T-helper 17 cell (primary cell): ENCODE measurements around the gene IRF2BP1. TPM values are rescaled to one million over a fixed set of nuclear protein-coding genes. Genes with fewer than 3 reads are reported as not detected.
"Not testable (repeated sequence)": the region's sequence is repeated elsewhere in the genome, so short reads cannot be mapped to it uniquely, and the experiment has no call there.

Experiments
- ATAC-seq: fragments of 150-1000 bp; cut with Tn5 transposase; 2 replicates; pipeline ENCODE4 v1.10.0; 2021; ENCODE audit warnings: mild to moderate bottlenecking, moderate library complexity
- DNase-seq, 3 donors: peaks; one replicate each; pipeline versions ENCODE4 v3.0.0 to v3.0.0-alpha.2; 2020 to 2021
- H3K9me3 ChIP-seq: one replicate; pipeline ENCODE4 v1.7.0; 2013; ENCODE audit warnings: low read length, mild to moderate bottlenecking; ENCODE audit not compliant: control insufficient read depth, poor library complexity, severe bottlenecking
- H3K27ac Mint-ChIP-seq: one replicate; pipeline ENCODE4 v1.8.0; 2022; ENCODE audit warnings: mild to moderate bottlenecking, moderate library complexity, mixed read lengths
- H3K27me3 Mint-ChIP-seq: one replicate; pipeline ENCODE4 v1.8.0; 2022; ENCODE audit warnings: mixed read lengths
- H3K36me3 Mint-ChIP-seq: one replicate; pipeline ENCODE4 v1.8.0; 2022; ENCODE audit warnings: low read depth, mixed read lengths
- H3K4me1 Mint-ChIP-seq: one replicate; pipeline ENCODE4 v1.8.0; 2022; ENCODE audit warnings: mild to moderate bottlenecking, mixed read lengths
- H3K4me3 Mint-ChIP-seq: one replicate; pipeline ENCODE4 v1.8.0; 2022; ENCODE audit warnings: mild to moderate bottlenecking, moderate library complexity, mixed read lengths
- total RNA-seq, 4 donors: library from RNA in 2 of 4; stranded (reverse) in 2 of 4; gene quantifications; one replicate each; pipeline ENCODE4 v1.2.3 and lab custom pipeline; 2022 to 2026

Gene IRF2BP1
- total RNA-seq, 2 donors from 2014 or later, result 16.0 to 18.7 TPM

- H3K9me3 ChIP-seq, result no peaks in the 10 kb centered on the region
- peaks cover 15% of the 10 kb centered on the region for H3K4me1 Mint-ChIP-seq
- H3K4me3 Mint-ChIP-seq, result peak overlapping the region; percentile 21
- DNase-seq, result no peak
- no peaks in the 10 kb centered on the region for H3K27me3 Mint-ChIP-seq
- peaks cover 2% of the 10 kb centered on the region for H3K36me3 Mint-ChIP-seq
- ATAC-seq, result no peak
- H3K27ac Mint-ChIP-seq, result no peak overlapping the region
These were observed 13.3 kb upstream of the IRF2BP1 start for GRCh38 chr19:45899253-45899652.

- Mint-ChIP-seq H3K36me3 (peaks cover 2% of the 10 kb centered on the region), H3K27me3 (no peaks in the 10 kb centered on the region)
- H3K9me3 ChIP-seq, result no peaks in the 10 kb centered on the region
These were observed 11.4 kb upstream of the IRF2BP1 start for GRCh38 chr19:45897261-45897812.

GRCh38 chr19:45895983-45896599, 10.2 kb upstream of the IRF2BP1 start:
- H3K4me1 Mint-ChIP-seq, DNase-seq, H3K27ac Mint-ChIP-seq, H3K9me3 ChIP-seq, H3K36me3 Mint-ChIP-seq, H3K4me3 Mint-ChIP-seq, ATAC-seq, H3K27me3 Mint-ChIP-seq: not testable (repeated sequence)

More at GRCh38 chr19:45897261-45897812, 11.4 kb upstream of the IRF2BP1 start:
- ATAC-seq (no peak), DNase-seq (no peak)
- no peak overlapping the region for H3K4me3 Mint-ChIP-seq
- no peak overlapping the region for H3K27ac Mint-ChIP-seq
- H3K4me1 Mint-ChIP-seq, result peaks cover 13% of the 10 kb centered on the region

GRCh38 chr19:45895519-45895972, 9.6 kb upstream of the IRF2BP1 start:
- no peak for ATAC-seq
- H3K27me3 Mint-ChIP-seq, result no peaks in the 10 kb centered on the region
- peaks cover 2% of the 10 kb centered on the region for H3K36me3 Mint-ChIP-seq
- H3K9me3 ChIP-seq, result no peaks in the 10 kb centered on the region
- DNase-seq, result no peak
- H3K27ac Mint-ChIP-seq, result no peak overlapping the region
- H3K4me1 Mint-ChIP-seq, result peaks cover 7% of the 10 kb centered on the region
- H3K4me3 Mint-ChIP-seq, result no peak overlapping the region

- Mint-ChIP-seq H3K4me3 (no peak overlapping the region), H3K27me3 (no peaks in the 10 kb centered on the region), H3K4me1 (peaks cover 13% of the 10 kb centered on the region), H3K36me3 (peaks cover 3% of the 10 kb centered on the region), H3K27ac (no peak overlapping the region)
- ATAC-seq (no peak), DNase-seq (no peak)
- H3K9me3 ChIP-seq, result no peaks in the 10 kb centered on the region
These were observed 4.9 kb upstream of the IRF2BP1 start for GRCh38 chr19:45890877-45891276.

- Mint-ChIP-seq H3K27ac (peak overlapping the region; percentile 29), H3K36me3 (peaks cover 3% of the 10 kb centered on the region), H3K4me1 (peaks cover 13% of the 10 kb centered on the region), H3K27me3 (no peaks in the 10 kb centered on the region), H3K4me3 (no peak overlapping the region)
- no peaks in the 10 kb centered on the region for H3K9me3 ChIP-seq
- DNase-seq (no peak), ATAC-seq (no peak)
These were observed 3.4 kb upstream of the IRF2BP1 start for GRCh38 chr19:45889210-45889885.

GRCh38 chr19:45887200-45887710, 1.3 kb upstream of the IRF2BP1 start:
- Mint-ChIP-seq H3K4me3 (no peak overlapping the region), H3K4me1 (peaks cover 18% of the 10 kb centered on the region), H3K27ac (peak overlapping the region; percentile 98), H3K27me3 (no peaks in the 10 kb centered on the region), H3K36me3 (peaks cover 3% of the 10 kb centered on the region)
- ATAC-seq (no peak), DNase-seq (no peak)
- H3K9me3 ChIP-seq, result no peaks in the 10 kb centered on the region

GRCh38 chr19:45886427-45887199, 672 bp upstream of the IRF2BP1 start:
- H3K27ac Mint-ChIP-seq, result peak overlapping the region; percentile 98
- no peaks in the 10 kb centered on the region for H3K27me3 Mint-ChIP-seq
- no peaks in the 10 kb centered on the region for H3K9me3 ChIP-seq
- DNase-seq (peak; percentile 73 to 82 (median 78)), ATAC-seq (peak; percentile 77)
- peak overlapping the region; percentile 98 for H3K4me3 Mint-ChIP-seq
- H3K36me3 Mint-ChIP-seq, result peaks cover 3% of the 10 kb centered on the region
- peaks cover 20% of the 10 kb centered on the region for H3K4me1 Mint-ChIP-seq

- H3K27me3 Mint-ChIP-seq, result no peaks in the 10 kb centered on the region
- no peaks in the 10 kb centered on the region for H3K9me3 ChIP-seq
- peak overlapping the region; percentile 62 for H3K4me3 Mint-ChIP-seq
- no peak for DNase-seq
- H3K27ac Mint-ChIP-seq, result no peak overlapping the region
- no peak for ATAC-seq
- peaks cover 3% of the 10 kb centered on the region for H3K36me3 Mint-ChIP-seq
- H3K4me1 Mint-ChIP-seq, result peaks cover 25% of the 10 kb centered on the region
These were observed 1.0 kb downstream of the IRF2BP1 start for GRCh38 chr19:45884682-45885555.

GRCh38 chr19:45883881-45884681, 1.9 kb downstream of the IRF2BP1 start:
- no peak for ATAC-seq
- peaks cover 23% of the 10 kb centered on the region for H3K4me1 Mint-ChIP-seq
- DNase-seq, result no peak
- peaks cover under 1% of the 10 kb centered on the region for H3K27me3 Mint-ChIP-seq
- no peaks in the 10 kb centered on the region for H3K9me3 ChIP-seq
- peak overlapping the region; percentile 93 for H3K4me3 Mint-ChIP-seq
- peaks cover 3% of the 10 kb centered on the region for H3K36me3 Mint-ChIP-seq
- peak overlapping the region; percentile 89 for H3K27ac Mint-ChIP-seq

GRCh38 chr19:45883586-45883880, 2.4 kb downstream of the IRF2BP1 start:
- H3K4me3 Mint-ChIP-seq, result peak overlapping the region; percentile 93
- no peak for DNase-seq
- H3K36me3 Mint-ChIP-seq, result peaks cover 7% of the 10 kb centered on the region
- peaks cover 26% of the 10 kb centered on the region for H3K4me1 Mint-ChIP-seq
- no peaks in the 10 kb centered on the region for H3K9me3 ChIP-seq
- peak overlapping the region; percentile 89 for H3K27ac Mint-ChIP-seq
- ATAC-seq, result no peak
- H3K27me3 Mint-ChIP-seq, result peaks cover 6% of the 10 kb centered on the region
